Measurements from ENCODE around the gene IP6K1. TPM values are rescaled to one million over a fixed set of nuclear protein-coding genes. Genes with fewer than 3 reads are reported as not detected.

Gene IP6K1
- total and polyA plus RNA-seq, 10 of the 15 experiments (the other 5 are each of a cell fraction or from before 2014, with no cell fraction given), result 1.3 to 30.6 (median 18.2) TPM

DNA sequence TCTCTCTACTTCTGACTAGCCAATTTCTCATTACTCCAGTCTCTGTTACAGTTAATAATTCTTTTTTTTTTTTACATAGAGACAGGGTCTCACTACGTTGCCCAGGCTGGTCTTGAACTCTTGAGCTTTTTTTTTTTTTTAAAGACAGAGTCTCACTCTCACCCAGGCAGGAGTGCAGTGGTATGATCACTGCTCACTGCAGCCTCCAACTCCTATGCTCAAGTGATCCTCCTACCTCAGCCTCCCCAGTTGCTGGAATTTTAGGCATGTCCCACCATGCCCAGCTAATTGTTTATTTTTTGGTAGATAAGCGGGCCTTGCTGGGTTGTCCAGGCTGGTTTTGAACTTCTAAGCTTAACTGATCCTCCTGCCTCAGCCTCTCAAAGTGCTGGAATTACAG is 13.6 kb downstream of the IP6K1 start:
- WGBS (ENCODE audit: insufficient coverage, insufficient replicate concordance, low lambda C conversion rate, missing lambda C conversion rate), result 97% methylated on average over 2 of the region's 2 CpGs
- no peak overlapping the region for H3K27ac ChIP-seq (ENCODE audit: control insufficient read depth, insufficient read depth)
- ChIA-PET RAD21 (ENCODE audit: unreplicated experiment) (no interaction called here), CTCF (interaction anchor here (3.1 kb wide), 1 partner anchor 66 kb away, joined by 9 read pairs; no protein-coding TSS in a partner anchor), SMC1A (ENCODE audit: uncharacterized antibody, unreplicated experiment) (interaction anchor here (0.7 kb wide), 1 partner anchor 97 kb away, joined by 4 read pairs; the partner anchor contains the start of gene CAMKV), POLR2A (interaction anchor here (0.6 kb wide), 1 partner anchor 67 kb away, joined by 3 read pairs; no protein-coding TSS in a partner anchor)
- H3K36me3 ChIP-seq (ENCODE audit: control insufficient read depth in 2 of 2, insufficient read depth in 2 of 2, low read length in 1 of 2), result no peaks in the 10 kb centered on the region
- BruUV-seq (replicated peaks), result no TSS peak
- H3K4me2 ChIP-seq (ENCODE audit: control insufficient read depth, insufficient read depth), result no peak overlapping the region
- no peaks in the 10 kb centered on the region for H3K4me1 ChIP-seq (ENCODE audit: control insufficient read depth, insufficient read depth, low read length)
- no peak overlapping the region for H2AFZ ChIP-seq (ENCODE audit: control insufficient read depth, low read depth, low read length)
- H3K27me3 ChIP-seq (replicated peaks in 1 of 2; ENCODE audit: control insufficient read depth in 2 of 2, insufficient read depth in 2 of 2, low read length in 1 of 2), result no peaks in the 10 kb centered on the region
- no peak for ATAC-seq
- H3K79me2 ChIP-seq (ENCODE audit: control insufficient read depth, insufficient read depth, low read length), result peaks cover 9% of the 10 kb centered on the region
- no peak for FAIRE-seq
- no peak overlapping the region for H3K4me3 ChIP-seq
- DNase-seq (ENCODE audit: low read depth, low spot score), result no peak
- H3K9me3 ChIP-seq (replicated peaks; ENCODE audit: control insufficient read depth, insufficient read depth, low read length), result no peaks in the 10 kb centered on the region
- peaks cover 4% of the 10 kb centered on the region for H4K20me1 ChIP-seq (ENCODE audit: control insufficient read depth, insufficient read depth)
- intact Hi-C loops (cut with micrococcal nuclease; ENCODE audit: unreplicated experiment), result no loop called here
- no peak overlapping the region for H3K9ac ChIP-seq (ENCODE audit: control insufficient read depth, insufficient read depth, low read length)
- no peak for TF ChIP-seq SIX5 (IDR thresholded peaks at IDR 0.05; ENCODE audit: low read depth, low read length, severe bottlenecking)
- no peak for TF ChIP-seq PRDM15 (CRISPR knock-in tag; IDR thresholded peaks at IDR 0.05)
- no peak for TF ChIP-seq YY1 (IDR thresholded peaks at IDR 0.05; ENCODE audit: low read depth, low read length)
- no peak for TF ChIP-seq NR2F1 (conservative IDR thresholded peaks at IDR 0.05)
- TF ChIP-seq TCF3 (IDR thresholded peaks at IDR 0.05; ENCODE audit: borderline replicate concordance, insufficient read depth, low read depth, low read length), result no peak
- TF ChIP-seq RAD51 (IDR thresholded peaks at IDR 0.05), result no peak
- TF ChIP-seq POLR2AphosphoS2 (IDR thresholded peaks at IDR 0.05; ENCODE audit: low read depth, low read length), result no peak
- TF ChIP-seq, protein P1, sequence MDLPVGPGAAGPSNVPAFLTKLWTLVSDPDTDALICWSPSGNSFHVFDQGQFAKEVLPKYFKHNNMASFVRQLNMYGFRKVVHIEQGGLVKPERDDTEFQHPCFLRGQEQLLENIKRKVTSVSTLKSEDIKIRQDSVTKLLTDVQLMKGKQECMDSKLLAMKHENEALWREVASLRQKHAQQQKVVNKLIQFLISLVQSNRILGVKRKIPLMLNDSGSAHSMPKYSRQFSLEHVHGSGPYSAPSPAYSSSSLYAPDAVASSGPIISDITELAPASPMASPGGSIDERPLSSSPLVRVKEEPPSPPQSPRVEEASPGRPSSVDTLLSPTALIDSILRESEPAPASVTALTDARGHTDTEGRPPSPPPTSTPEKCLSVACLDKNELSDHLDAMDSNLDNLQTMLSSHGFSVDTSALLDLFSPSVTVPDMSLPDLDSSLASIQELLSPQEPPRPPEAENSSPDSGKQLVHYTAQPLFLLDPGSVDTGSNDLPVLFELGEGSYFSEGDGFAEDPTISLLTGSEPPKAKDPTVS (IDR thresholded peaks at IDR 0.05; ENCODE audit: low read depth, low read length), result no peak
- TF ChIP-seq POU2F2 (IDR thresholded peaks at IDR 0.05; ENCODE audit: borderline replicate concordance, low read depth, low read length), result no peak
- in situ Hi-C loops (cut with MboI), result no loop called here
